Activated naive CD4-positive, alpha-beta T cell treated with anti-CD3 and anti-CD28 coated beads for 36 hours (primary cell): ENCODE data around the gene PIGV. TPM values are rescaled to one million over a fixed set of nuclear protein-coding genes. Genes with fewer than 3 reads are reported as not detected.

ENCODE experiments used
- CTCF ChIA-PET: fragments of 350-600 bp; sonication (Branson Sonifier 250); formaldehyde crosslinking; loops from one replicate; lab custom pipeline; 2021; ENCODE audit warnings: antibody characterized with exemption; lab: Charles Lee
- DNase-seq: peaks from one replicate; pipeline ENCODE4 v3.0.0-alpha.2; 2020
- H3K27ac Mint-ChIP-seq: one replicate; pipeline ENCODE4 v1.8.0; 2021; ENCODE audit warnings: mild to moderate bottlenecking, mixed read lengths
- H3K27me3 Mint-ChIP-seq: one replicate; pipeline ENCODE4 v1.8.0; 2021; ENCODE audit warnings: low read depth, mixed read lengths
- H3K36me3 Mint-ChIP-seq: one replicate; pipeline ENCODE4 v1.8.0; 2021; ENCODE audit warnings: low read depth, mixed read lengths
- H3K4me1 Mint-ChIP-seq: one replicate; pipeline ENCODE4 v1.8.0; 2021; ENCODE audit warnings: low read depth, mixed read lengths
- H3K4me3 Mint-ChIP-seq: one replicate; pipeline ENCODE4 v1.8.0; 2021; ENCODE audit warnings: mild to moderate bottlenecking, moderate library complexity, mixed read lengths
- H3K9me3 Mint-ChIP-seq: one replicate; pipeline ENCODE4 v1.8.0; 2021; ENCODE audit warnings: mixed read lengths
- intact Hi-C: fragments of 100-400 bp; cut with micrococcal nuclease; formaldehyde crosslinking; loops from one replicate; pipeline ENCODE4 v1.15.1; 2023
- total RNA-seq, 2 experiments: library from RNA; stranded (reverse); gene quantifications; one replicate each; pipeline ENCODE4 v1.2.3, GENCODE V29; 2021

Gene PIGV
- total RNA-seq, 2 experiments from 2014 or later = 10.6 to 11.2 TPM

DNA sequence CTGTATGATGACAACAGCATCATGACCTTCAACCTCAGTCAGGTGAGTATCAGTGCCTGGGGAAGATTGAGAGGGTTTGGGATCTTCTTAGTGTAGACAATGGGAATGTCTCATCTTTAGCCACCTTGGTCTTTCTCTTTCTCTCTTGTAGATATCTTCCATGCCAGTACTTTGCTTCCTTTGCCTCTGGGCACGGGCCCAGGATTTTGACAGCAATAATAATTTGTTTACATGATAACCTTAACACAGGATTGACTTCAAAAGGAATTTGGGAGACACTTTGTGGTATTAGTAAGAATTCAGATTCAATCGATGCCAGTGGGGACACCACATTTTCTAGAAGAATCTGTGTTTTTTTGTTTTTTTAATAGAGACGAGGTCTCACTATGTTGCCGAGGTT, 12.1 kb upstream of the PIGV start:
- H3K9me3 Mint-ChIP-seq = no peaks in the 10 kb centered on the region
- no peak for DNase-seq
- peak overlapping the region; percentile 34 for H3K27ac Mint-ChIP-seq
- H3K36me3 Mint-ChIP-seq = peaks cover 68% of the 10 kb centered on the region
- H3K4me3 Mint-ChIP-seq = no peak overlapping the region
- intact Hi-C loops = no loop called here
- no peaks in the 10 kb centered on the region for H3K27me3 Mint-ChIP-seq
- CTCF ChIA-PET = no interaction called here
- peaks cover 24% of the 10 kb centered on the region for H3K4me1 Mint-ChIP-seq

DNA sequence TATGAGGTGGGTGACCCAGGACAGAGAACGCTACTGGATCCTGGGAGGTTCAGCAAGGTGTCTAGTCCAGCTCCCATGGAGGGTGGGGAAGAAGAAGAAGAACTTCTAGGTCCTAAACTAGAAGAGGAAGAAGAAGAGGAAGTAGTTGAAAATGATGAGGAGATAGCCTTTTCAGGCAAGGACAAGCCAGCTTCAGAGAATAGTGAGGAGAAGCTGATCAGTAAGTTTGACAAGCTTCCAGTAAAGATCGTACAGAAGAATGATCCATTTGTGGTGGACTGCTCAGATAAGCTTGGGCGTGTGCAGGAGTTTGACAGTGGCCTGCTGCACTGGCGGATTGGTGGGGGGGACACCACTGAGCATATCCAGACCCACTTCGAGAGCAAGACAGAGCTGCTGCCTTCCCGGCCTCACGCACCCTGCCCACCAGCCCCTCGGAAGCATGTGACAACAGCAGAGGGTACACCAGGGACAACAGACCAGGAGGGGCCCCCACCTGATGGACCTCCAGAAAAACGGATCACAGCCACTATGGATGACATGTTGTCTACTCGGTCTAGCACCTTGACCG, 8.6 kb upstream of the PIGV start:
- no peaks in the 10 kb centered on the region for H3K9me3 Mint-ChIP-seq
- CTCF ChIA-PET = interaction anchor here (0.7 to 2.0 kb wide), 2 partner anchors 10 to 17 kb away, joined by 3 to 11 read pairs; no protein-coding TSS in a partner anchor
- no peak for DNase-seq
- peak overlapping the region; percentile 0 for H3K27ac Mint-ChIP-seq
- no peaks in the 10 kb centered on the region for H3K27me3 Mint-ChIP-seq
- H3K4me1 Mint-ChIP-seq = peaks cover 15% of the 10 kb centered on the region
- H3K36me3 Mint-ChIP-seq = peaks cover 52% of the 10 kb centered on the region
- intact Hi-C loops = no loop called here
- no peak overlapping the region for H3K4me3 Mint-ChIP-seq

DNA sequence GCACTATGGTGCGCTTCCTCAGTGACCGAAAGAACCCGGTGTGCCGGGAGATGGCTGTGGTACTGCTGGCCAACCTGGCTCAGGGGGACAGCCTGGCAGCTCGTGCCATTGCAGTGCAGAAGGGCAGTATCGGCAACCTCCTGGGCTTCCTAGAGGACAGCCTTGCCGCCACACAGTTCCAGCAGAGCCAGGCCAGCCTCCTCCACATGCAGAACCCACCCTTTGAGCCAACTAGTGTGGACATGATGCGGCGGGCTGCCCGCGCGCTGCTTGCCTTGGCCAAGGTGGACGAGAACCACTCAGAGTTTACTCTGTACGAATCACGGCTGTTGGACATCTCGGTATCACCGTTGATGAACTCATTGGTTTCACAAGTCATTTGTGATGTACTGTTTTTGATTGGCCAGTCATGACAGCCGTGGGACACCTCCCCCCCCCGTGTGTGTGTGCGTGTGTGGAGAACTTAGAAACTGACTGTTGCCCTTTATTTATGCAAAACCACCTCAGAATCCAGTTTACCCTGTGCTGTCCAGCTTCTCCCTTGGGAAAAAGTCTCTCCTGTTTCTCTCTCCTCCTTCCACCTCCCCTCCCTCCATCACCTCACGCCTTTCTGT, 7.3 kb upstream of the PIGV start:
- intact Hi-C loops = no loop called here
- Mint-ChIP-seq H3K27ac (peak overlapping the region; percentile 5), H3K36me3 (peaks cover 40% of the 10 kb centered on the region), H3K4me3 (no peak overlapping the region), H3K4me1 (peaks cover 24% of the 10 kb centered on the region), H3K9me3 (no peaks in the 10 kb centered on the region), H3K27me3 (no peaks in the 10 kb centered on the region)
- no peak for DNase-seq
- CTCF ChIA-PET = interaction anchor here (0.6 kb wide), 1 partner anchor 98 kb away, joined by 3 read pairs; no protein-coding TSS in a partner anchor

DNA sequence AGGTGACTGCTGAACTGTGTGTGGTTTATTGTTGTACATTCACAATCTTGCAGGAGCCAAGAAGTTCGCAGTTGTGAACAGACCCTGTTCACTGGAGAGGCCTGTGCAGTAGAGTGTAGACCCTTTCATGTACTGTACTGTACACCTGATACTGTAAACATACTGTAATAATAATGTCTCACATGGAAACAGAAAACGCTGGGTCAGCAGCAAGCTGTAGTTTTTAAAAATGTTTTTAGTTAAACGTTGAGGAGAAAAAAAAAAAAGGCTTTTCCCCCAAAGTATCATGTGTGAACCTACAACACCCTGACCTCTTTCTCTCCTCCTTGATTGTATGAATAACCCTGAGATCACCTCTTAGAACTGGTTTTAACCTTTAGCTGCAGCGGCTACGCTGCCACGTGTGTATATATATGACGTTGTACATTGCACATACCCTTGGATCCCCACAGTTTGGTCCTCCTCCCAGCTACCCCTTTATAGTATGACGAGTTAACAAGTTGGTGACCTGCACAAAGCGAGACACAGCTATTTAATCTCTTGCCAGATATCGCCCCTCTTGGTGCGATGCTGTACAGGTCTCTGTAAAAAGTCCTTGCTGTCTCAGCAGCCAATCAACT, 6.4 kb upstream of the PIGV start:
- Mint-ChIP-seq H3K36me3 (peaks cover 35% of the 10 kb centered on the region), H3K27ac (no peak overlapping the region), H3K9me3 (no peaks in the 10 kb centered on the region), H3K27me3 (no peaks in the 10 kb centered on the region), H3K4me3 (no peak overlapping the region), H3K4me1 (peaks cover 31% of the 10 kb centered on the region)
- intact Hi-C loops = loop anchor here (1.0 kb wide), 1 partner anchor 8 kb away; no protein-coding TSS in a partner anchor
- DNase-seq = no peak
- CTCF ChIA-PET = interaction anchor here (0.5 to 0.6 kb wide), 3 partner anchors 31 to 172 kb away, joined by 3 to 4 read pairs (median 4); no protein-coding TSS in a partner anchor

DNA sequence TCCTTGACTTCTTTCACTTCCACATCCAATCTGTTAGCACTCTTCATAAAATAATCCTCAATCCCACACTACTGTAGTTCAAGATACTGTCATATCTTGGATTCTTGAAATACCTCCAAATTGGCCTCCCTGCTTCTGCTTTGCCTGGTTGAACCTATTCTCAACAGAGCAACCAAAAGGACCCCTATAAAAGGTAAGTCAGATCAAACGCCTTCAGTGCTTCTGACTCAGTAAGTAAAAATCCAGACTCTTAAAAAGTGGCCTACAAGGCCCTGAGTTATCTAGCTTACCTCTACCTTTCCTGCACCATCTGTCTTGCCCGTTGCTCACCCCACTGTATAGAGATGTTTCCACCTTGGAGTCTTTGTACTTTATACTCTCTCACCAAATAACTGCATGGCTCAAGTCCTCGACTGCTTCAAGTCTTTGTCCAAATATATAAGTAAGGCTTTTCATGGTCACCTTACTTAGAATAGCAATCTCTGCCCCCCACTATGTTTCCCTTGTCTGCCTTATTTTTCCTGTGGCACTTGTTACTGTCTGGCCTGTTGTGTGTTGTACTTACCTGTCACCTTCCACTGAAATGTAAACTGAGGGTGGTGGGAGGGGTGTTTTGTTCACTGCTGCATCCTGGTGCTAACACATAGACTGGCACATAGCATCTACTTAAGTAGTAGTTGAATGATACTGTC, 5.1 kb upstream of the PIGV start:
- H3K9me3 Mint-ChIP-seq = no peaks in the 10 kb centered on the region
- H3K36me3 Mint-ChIP-seq = peaks cover 32% of the 10 kb centered on the region
- intact Hi-C loops = no loop called here
- H3K27ac Mint-ChIP-seq = peak overlapping the region; percentile 16
- no peak for DNase-seq
- H3K27me3 Mint-ChIP-seq = no peaks in the 10 kb centered on the region
- CTCF ChIA-PET = interaction anchor here (1.3 kb wide), 1 partner anchor 181 kb away, joined by 3 read pairs; no protein-coding TSS in a partner anchor
- no peak overlapping the region for H3K4me3 Mint-ChIP-seq
- peaks cover 42% of the 10 kb centered on the region for H3K4me1 Mint-ChIP-seq

DNA sequence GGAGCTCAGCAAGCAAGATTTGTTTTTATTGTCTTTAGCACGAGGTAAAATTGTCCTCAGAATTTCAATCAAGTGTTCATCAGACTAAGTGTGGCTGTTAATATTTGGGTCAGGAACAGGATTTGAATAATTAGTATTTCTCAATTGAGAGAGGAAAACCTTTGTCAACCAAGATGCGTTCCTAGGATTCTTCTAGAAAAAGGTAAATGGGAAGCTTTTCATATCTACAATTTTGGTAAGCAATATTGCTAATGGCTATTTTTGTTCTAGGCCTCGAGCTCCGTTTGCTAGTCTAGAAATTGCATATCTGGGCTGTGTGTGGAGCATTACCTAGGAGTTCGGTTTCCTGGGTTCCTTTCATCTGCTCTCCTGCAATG, 4.1 kb upstream of the PIGV start:
- no peaks in the 10 kb centered on the region for H3K9me3 Mint-ChIP-seq
- no peaks in the 10 kb centered on the region for H3K27me3 Mint-ChIP-seq
- H3K36me3 Mint-ChIP-seq = peaks cover 25% of the 10 kb centered on the region
- no peak for DNase-seq
- intact Hi-C loops = no loop called here
- H3K4me3 Mint-ChIP-seq = no peak overlapping the region
- no peak overlapping the region for H3K27ac Mint-ChIP-seq
- CTCF ChIA-PET = interaction anchor here (1.3 kb wide), 1 partner anchor 182 kb away, joined by 3 read pairs; no protein-coding TSS in a partner anchor
- H3K4me1 Mint-ChIP-seq = peaks cover 42% of the 10 kb centered on the region

DNA sequence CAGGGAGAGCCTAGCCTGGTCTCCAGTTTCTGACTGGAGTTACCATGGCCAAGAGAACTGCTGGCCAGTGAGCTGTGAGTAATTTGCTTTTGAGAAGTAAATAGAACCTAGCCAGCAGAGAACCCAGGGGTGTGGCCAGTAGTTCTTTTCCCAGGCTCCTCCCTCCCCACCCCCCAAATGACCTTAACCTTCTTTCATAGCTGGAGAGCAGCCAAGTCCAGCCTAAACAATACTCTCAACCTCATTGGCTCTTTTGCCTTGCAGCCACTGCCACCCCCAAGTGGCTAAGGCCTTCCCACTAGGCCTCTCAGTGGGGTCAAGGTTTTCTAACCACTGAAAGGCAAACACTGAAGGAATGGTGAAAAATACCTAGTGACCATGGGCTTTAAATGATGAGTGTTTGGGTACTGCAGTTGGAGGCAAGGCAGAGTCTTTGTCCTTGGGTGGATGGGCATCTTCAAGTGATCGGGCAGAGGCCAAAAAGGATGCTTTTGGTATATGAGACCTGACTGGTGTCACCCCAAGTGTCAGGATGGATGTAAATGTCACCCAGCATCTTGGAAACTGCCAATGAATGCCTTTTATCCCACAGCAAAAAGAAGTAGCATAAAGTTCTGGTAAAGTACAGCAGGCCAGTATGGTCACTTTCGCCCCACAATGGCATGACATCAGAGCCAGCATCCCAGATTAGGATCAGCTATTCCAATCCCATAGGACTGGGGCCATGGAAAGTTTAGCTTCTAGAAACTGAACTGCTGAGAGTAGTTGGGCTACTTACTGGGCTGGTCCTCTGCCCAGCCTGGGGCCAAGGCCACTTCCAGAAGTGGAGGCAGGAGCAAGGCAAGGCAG, 3.5 kb upstream of the PIGV start:
- no peak overlapping the region for H3K4me3 Mint-ChIP-seq
- DNase-seq = no peak
- no peaks in the 10 kb centered on the region for H3K27me3 Mint-ChIP-seq
- peaks cover 39% of the 10 kb centered on the region for H3K4me1 Mint-ChIP-seq
- H3K9me3 Mint-ChIP-seq = no peaks in the 10 kb centered on the region
- CTCF ChIA-PET = interaction anchor here (1.8 kb wide), 1 partner anchor 107 kb away, joined by 6 read pairs; no protein-coding TSS in a partner anchor
- intact Hi-C loops = no loop called here
- H3K36me3 Mint-ChIP-seq = peaks cover 19% of the 10 kb centered on the region
- H3K27ac Mint-ChIP-seq = peak overlapping the region; percentile 18

DNA sequence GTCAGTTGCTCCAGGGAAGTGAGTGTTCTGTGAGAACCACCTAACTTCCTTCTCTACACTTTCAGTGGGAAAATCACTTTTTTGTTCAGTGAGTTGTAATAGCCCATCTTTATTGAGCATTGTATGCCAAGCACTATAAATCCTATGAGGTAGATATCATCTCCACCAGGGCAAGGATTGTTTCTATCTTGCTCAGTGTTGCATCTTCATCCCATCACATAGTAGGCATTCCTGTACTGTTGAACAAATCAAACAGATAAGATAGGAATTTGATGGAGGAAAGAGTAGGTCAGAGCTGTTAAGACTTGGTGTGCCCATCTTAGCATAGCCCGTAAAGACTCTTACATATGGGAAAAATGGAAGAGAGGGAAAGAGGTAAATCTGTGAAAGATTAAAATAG, 2.9 kb upstream of the PIGV start:
- peaks cover 14% of the 10 kb centered on the region for H3K36me3 Mint-ChIP-seq
- CTCF ChIA-PET = interaction anchor here (1.8 to 1.9 kb wide), 2 partner anchors 91 to 108 kb away, joined by 5 to 6 read pairs; no protein-coding TSS in a partner anchor
- peaks cover 43% of the 10 kb centered on the region for H3K4me1 Mint-ChIP-seq
- H3K9me3 Mint-ChIP-seq = no peaks in the 10 kb centered on the region
- H3K27me3 Mint-ChIP-seq = no peaks in the 10 kb centered on the region
- peak overlapping the region; percentile 18 for H3K27ac Mint-ChIP-seq
- intact Hi-C loops = loop anchor here (5.0 kb wide), 1 partner anchor 468 kb away; the partner anchor contains the start of gene CD52
- H3K4me3 Mint-ChIP-seq = no peak overlapping the region
- DNase-seq = no peak

DNA sequence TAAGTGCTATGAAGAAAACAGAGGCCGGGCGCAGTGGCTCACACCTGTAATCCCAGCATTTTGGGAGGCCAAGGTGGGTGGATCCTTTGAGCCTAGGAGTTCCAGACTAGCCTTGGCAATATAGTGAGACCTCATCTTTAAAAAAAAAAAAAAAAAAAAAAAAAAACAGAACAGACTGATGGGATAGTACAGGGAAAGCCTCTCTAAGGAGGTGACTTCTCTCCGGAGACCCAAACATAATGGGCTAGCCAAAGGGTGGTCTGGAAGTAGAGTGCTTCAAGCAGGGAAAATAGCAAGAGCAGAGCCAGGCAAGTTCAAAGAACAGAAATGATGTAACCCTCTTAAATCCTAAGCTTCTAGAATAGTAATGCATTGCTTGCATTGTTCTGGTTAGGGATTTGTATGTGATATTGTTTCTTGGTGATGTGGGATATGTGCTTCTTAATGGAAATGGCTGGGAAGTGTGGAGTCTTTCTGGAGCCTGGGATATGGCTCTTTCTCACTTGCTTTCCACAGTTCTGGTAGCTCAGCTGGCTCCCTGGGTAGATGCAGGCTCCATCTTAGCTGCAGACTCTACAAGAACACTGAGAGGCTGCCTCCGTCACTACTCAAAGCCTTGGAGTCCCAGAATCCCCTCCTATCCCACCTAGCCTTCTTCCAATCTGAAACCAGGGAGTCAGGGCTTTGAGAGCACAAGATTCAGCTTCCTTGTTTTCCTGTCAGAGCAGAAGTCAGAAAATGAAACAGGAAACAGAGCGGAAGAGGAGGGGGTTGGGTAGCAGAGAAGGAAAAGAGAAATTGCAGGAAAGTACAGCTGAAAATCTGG, 1.9 kb upstream of the PIGV start:
- Mint-ChIP-seq H3K27ac (peak overlapping the region; percentile 97), H3K4me3 (peak overlapping the region; percentile 83), H3K36me3 (peaks cover 12% of the 10 kb centered on the region), H3K9me3 (no peaks in the 10 kb centered on the region), H3K4me1 (peaks cover 49% of the 10 kb centered on the region), H3K27me3 (no peaks in the 10 kb centered on the region)
- peak; percentile 25 for DNase-seq
- intact Hi-C loops = loop anchor here (2.0 to 5.0 kb wide), 3 partner anchors 15 to 469 kb away; partner anchors contain the start of gene CD52
- CTCF ChIA-PET = interaction anchor here (1.8 to 1.9 kb wide), 2 partner anchors 92 to 109 kb away, joined by 5 to 6 read pairs; no protein-coding TSS in a partner anchor

DNA sequence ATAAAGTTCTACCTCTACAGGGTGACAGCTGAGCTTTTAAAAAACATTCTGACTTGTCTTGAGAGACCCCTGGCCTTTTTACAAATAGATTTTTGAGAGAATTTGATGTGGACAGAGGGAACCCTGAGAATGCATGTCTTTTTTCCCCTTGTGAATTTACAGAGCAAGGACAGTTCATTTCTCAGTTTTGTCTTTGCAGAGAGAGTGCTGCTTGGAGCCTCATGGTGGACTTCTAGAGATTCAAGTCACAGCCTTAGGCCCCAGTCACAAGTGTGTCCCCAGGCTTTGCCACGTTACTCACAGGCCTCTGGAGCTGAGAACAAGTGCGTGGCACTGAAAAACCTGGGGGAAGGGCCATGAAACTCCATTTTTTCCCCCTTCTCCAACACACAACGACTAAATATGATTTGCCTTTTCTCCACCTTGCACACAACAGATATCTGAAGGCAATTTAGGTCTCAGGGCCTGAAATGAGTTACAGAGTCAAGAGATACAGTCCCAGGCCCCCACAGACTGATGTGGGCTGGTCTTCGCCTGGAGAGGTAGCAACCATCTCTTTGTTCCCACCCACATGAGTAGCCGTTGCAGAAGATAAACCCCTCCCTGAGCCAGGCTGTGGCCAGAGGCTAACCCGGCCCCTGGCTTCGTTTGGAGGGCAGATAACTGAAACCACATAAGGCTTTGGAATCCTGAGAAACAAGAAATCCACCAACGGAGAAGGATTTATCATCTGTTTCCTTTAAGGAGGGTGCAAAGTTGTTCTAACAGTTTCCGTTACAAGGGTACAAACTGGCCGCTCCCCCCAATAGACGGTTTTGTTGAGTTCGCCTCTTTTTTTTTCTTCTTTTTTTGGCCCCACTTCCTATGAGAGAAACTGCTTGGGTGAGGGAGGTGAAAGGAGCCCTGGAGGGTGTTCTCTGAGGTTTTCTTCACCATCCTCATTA, 1.0 kb upstream of the PIGV start:
- H3K4me3 Mint-ChIP-seq = peak overlapping the region; percentile 83
- no peaks in the 10 kb centered on the region for H3K27me3 Mint-ChIP-seq
- intact Hi-C loops = loop anchor here (2.0 to 5.0 kb wide), 3 partner anchors 16 to 469 kb away; partner anchors contain the start of gene CD52
- DNase-seq = peak; percentile 48
- CTCF ChIA-PET = interaction anchor here (0.6 to 5.6 kb wide), 7 partner anchors 14 to 184 kb away, joined by 3 to 178 read pairs (median 6); no protein-coding TSS in a partner anchor
- H3K9me3 Mint-ChIP-seq = no peaks in the 10 kb centered on the region
- H3K36me3 Mint-ChIP-seq = peaks cover 10% of the 10 kb centered on the region
- H3K4me1 Mint-ChIP-seq = peaks cover 53% of the 10 kb centered on the region
- H3K27ac Mint-ChIP-seq = peak overlapping the region; percentile 97
